HG03196 (cell line): ENCODE data around the gene NAP1L1.

ENCODE experiments used
- ATAC-seq: cut with Tn5 transposase; IDR thresholded peaks from one replicate; pipeline ENCODE4 v1.9.1; 2021; ENCODE audit not compliant: unreplicated experiment

NAP1L1 gene

GRCh38 chr12:76083904-76084862 is at the start of gene NAP1L1:
TSS of gene NAP1L1 (minus strand) at chr12:76084685. CDS start at chr12:76074219, 10,466 bp downstream.
- ATAC-seq, result peak; percentile 94

- ATAC-seq, result no peak
Observed at GRCh38 chr12:76127588-76127987, 43.1 kb upstream of the NAP1L1 start.

GRCh38 chr12:76124456-76124855 is 40.0 kb upstream of the NAP1L1 start:
- no peak for ATAC-seq

GRCh38 chr12:76123259-76124212 is 39.1 kb upstream of the NAP1L1 start:
- no peak for ATAC-seq

GRCh38 chr12:76119887-76120286 is 35.4 kb upstream of the NAP1L1 start:
- no peak for ATAC-seq

- no peak for ATAC-seq
Observed at GRCh38 chr12:76117751-76118150, 33.3 kb upstream of the NAP1L1 start.

GRCh38 chr12:76117067-76117691 is 32.7 kb upstream of the NAP1L1 start:
- ATAC-seq, result no peak

GRCh38 chr12:76113800-76114757 is 29.6 kb upstream of the NAP1L1 start:
- no peak for ATAC-seq

GRCh38 chr12:76111209-76111749 is 26.8 kb upstream of the NAP1L1 start:
- no peak for ATAC-seq

GRCh38 chr12:76109879-76110278 is 25.4 kb upstream of the NAP1L1 start:
- ATAC-seq, result no peak

- ATAC-seq, result no peak
Observed at GRCh38 chr12:76108356-76108755, 23.9 kb upstream of the NAP1L1 start.

GRCh38 chr12:76106631-76107030 is 22.1 kb upstream of the NAP1L1 start:
- no peak for ATAC-seq

GRCh38 chr12:76103958-76104357 is 19.5 kb upstream of the NAP1L1 start:
- ATAC-seq, result no peak

- ATAC-seq, result no peak
Observed at GRCh38 chr12:76101739-76102385, 17.4 kb upstream of the NAP1L1 start.

- ATAC-seq, result no peak
Observed at GRCh38 chr12:76096079-76096646, 11.7 kb upstream of the NAP1L1 start.

- no peak for ATAC-seq
Observed at GRCh38 chr12:76094754-76095153, 10.3 kb upstream of the NAP1L1 start.

- no peak for ATAC-seq
Observed at GRCh38 chr12:76091246-76091754, 6.8 kb upstream of the NAP1L1 start.

GRCh38 chr12:76085520-76085868 is 1.0 kb upstream of the NAP1L1 start:
- no peak for ATAC-seq
